ENCODE results near the gene FITM2.

FITM2 gene

GRCh38 chr20:44280387-44280786 lies 30.6 kb downstream of the FITM2 start:
- no peak for TF ChIP-seq POLR2A (IDR thresholded peaks at IDR 0.05; ENCODE audit: low read depth, low read length)
- no peak for FAIRE-seq
- DNase-seq (ENCODE audit: insufficient read length, low spot score), result no peak

GRCh38 chr20:44279228-44279627 lies 31.8 kb downstream of the FITM2 start:
- DNase-seq (ENCODE audit: insufficient read length, low spot score) (peak; percentile 85), FAIRE-seq (peak; percentile 62)
- TF ChIP-seq POLR2A (IDR thresholded peaks at IDR 0.05; ENCODE audit: low read depth, low read length), result no peak

- DNase-seq (ENCODE audit: insufficient read length, low spot score) (no peak), FAIRE-seq (no peak)
- no peak for TF ChIP-seq POLR2A (IDR thresholded peaks at IDR 0.05; ENCODE audit: low read depth, low read length)
Measured at GRCh38 chr20:44274303-44275017, 36.5 kb downstream of the FITM2 start.

GRCh38 chr20:44273231-44274215 lies 37.5 kb downstream of the FITM2 start:
- FAIRE-seq, result no peak
- no peak for DNase-seq (ENCODE audit: insufficient read length, low spot score)
- no peak for TF ChIP-seq POLR2A (IDR thresholded peaks at IDR 0.05; ENCODE audit: low read depth, low read length)

- TF ChIP-seq POLR2A (IDR thresholded peaks at IDR 0.05; ENCODE audit: low read depth, low read length), result no peak
- DNase-seq (ENCODE audit: insufficient read length, low spot score) (no peak), FAIRE-seq (no peak)
Measured at GRCh38 chr20:44271915-44272663, 38.9 kb downstream of the FITM2 start.

GRCh38 chr20:44268802-44269201 lies 42.2 kb downstream of the FITM2 start:
- no peak for DNase-seq (ENCODE audit: insufficient read length, low spot score)
- no peak for TF ChIP-seq POLR2A (IDR thresholded peaks at IDR 0.05; ENCODE audit: low read depth, low read length)
- FAIRE-seq, result no peak

- FAIRE-seq (no peak), DNase-seq (ENCODE audit: insufficient read length, low spot score) (no peak)
- no peak for TF ChIP-seq POLR2A (IDR thresholded peaks at IDR 0.05; ENCODE audit: low read depth, low read length)
Measured at GRCh38 chr20:44264287-44264686, 46.7 kb downstream of the FITM2 start.

GRCh38 chr20:44258226-44258890 lies 52.6 kb downstream of the FITM2 start:
- DNase-seq (ENCODE audit: insufficient read length, low spot score) (no peak), FAIRE-seq (no peak)
- TF ChIP-seq POLR2A (IDR thresholded peaks at IDR 0.05; ENCODE audit: low read depth, low read length), result no peak

- FAIRE-seq, result no peak
- no peak for TF ChIP-seq POLR2A (IDR thresholded peaks at IDR 0.05; ENCODE audit: low read depth, low read length)
Measured at GRCh38 chr20:44256961-44257360, 54.0 kb downstream of the FITM2 start.

GRCh38 chr20:44255942-44256341 lies 55.1 kb downstream of the FITM2 start:
- FAIRE-seq (no peak), DNase-seq (ENCODE audit: insufficient read length, low spot score) (no peak)
- TF ChIP-seq POLR2A (IDR thresholded peaks at IDR 0.05; ENCODE audit: low read depth, low read length), result no peak

More at GRCh38 chr20:44256961-44257360, 54.0 kb downstream of the FITM2 start:
- DNase-seq (ENCODE audit: insufficient read length, low spot score), result no peak

GRCh38 chr20:44254073-44254472 lies 56.9 kb downstream of the FITM2 start:
- no peak for TF ChIP-seq POLR2A (IDR thresholded peaks at IDR 0.05; ENCODE audit: low read depth, low read length)
- DNase-seq (ENCODE audit: insufficient read length, low spot score) (no peak), FAIRE-seq (no peak)

- FAIRE-seq (no peak), DNase-seq (ENCODE audit: insufficient read length, low spot score) (no peak)
- no peak for TF ChIP-seq POLR2A (IDR thresholded peaks at IDR 0.05; ENCODE audit: low read depth, low read length)
Measured at GRCh38 chr20:44253528-44253927, 57.5 kb downstream of the FITM2 start.

Measured in H54 (cell line).